Progenitor cell of endocrine pancreas (in vitro differentiated cells): ENCODE measurements around the gene HEATR3. TPM values are rescaled to one million over a fixed set of nuclear protein-coding genes. Genes with fewer than 3 reads are reported as not detected.

Experiments used
- DNase-seq: peaks from one replicate; pipeline ENCODE4 v3.0.0; 2021; ENCODE audit warnings: low spot score; ENCODE audit not compliant: unreplicated experiment
- H3K27ac Mint-ChIP-seq: 2 replicates; pipeline ENCODE4 v1.8.0; 2021; ENCODE audit warnings: mild to moderate bottlenecking, moderate library complexity, mixed read lengths
- H3K27me3 Mint-ChIP-seq: 2 replicates; pipeline ENCODE4 v1.8.0; 2021; ENCODE audit warnings: mixed read lengths
- H3K36me3 Mint-ChIP-seq: 2 replicates; pipeline ENCODE4 v1.8.0; 2022; ENCODE audit warnings: mixed read lengths; ENCODE audit not compliant: insufficient read depth
- H3K4me1 Mint-ChIP-seq: 2 replicates; pipeline ENCODE4 v1.8.0; 2021; ENCODE audit warnings: low read depth, mixed read lengths
- H3K4me3 Mint-ChIP-seq: 2 replicates; pipeline ENCODE4 v1.8.0; 2021; ENCODE audit warnings: low read depth, mild to moderate bottlenecking, moderate library complexity, mixed read lengths
- H3K9me3 Mint-ChIP-seq: 2 replicates; pipeline ENCODE4 v1.8.0; 2021; ENCODE audit warnings: low read depth, mixed read lengths
- CTCF ChIP-seq: fragments of 200-600 bp; sonication (generic); IDR thresholded peaks from one replicate; pipeline ENCODE4 v1.5.0; 2021; ENCODE audit warnings: antibody characterized with exemption, mild to moderate bottlenecking; ENCODE audit not compliant: unreplicated experiment
- total RNA-seq: library from RNA; stranded (reverse); gene quantifications from 2 replicates; pipeline ENCODE4 v1.2.1, GENCODE V29; 2021

The HEATR3 gene
- total RNA-seq, 1 donor from 2014 or later: 18.1 TPM

- TF ChIP-seq CTCF: no peak
- H3K4me1 Mint-ChIP-seq: peaks cover 2% of the 10 kb centered on the region
- no peak overlapping the region for H3K27ac Mint-ChIP-seq
- H3K27me3 Mint-ChIP-seq: no peaks in the 10 kb centered on the region
- H3K36me3 Mint-ChIP-seq: peaks cover 6% of the 10 kb centered on the region
- no peaks in the 10 kb centered on the region for H3K9me3 Mint-ChIP-seq
- DNase-seq: no peak
- no peak overlapping the region for H3K4me3 Mint-ChIP-seq
Measured at GRCh38 chr16:50072730-50073129, 7.0 kb downstream of the HEATR3 start.

GRCh38 chr16:50079397-50080140, 13.8 kb downstream of the HEATR3 start:
- Mint-ChIP-seq H3K9me3 (no peaks in the 10 kb centered on the region), H3K36me3 (peaks cover 18% of the 10 kb centered on the region), H3K4me3 (no peak overlapping the region), H3K4me1 (no peaks in the 10 kb centered on the region), H3K27me3 (no peaks in the 10 kb centered on the region), H3K27ac (no peak overlapping the region)
- DNase-seq: no peak
- TF ChIP-seq CTCF: no peak

GRCh38 chr16:50081428-50082018, 15.8 kb downstream of the HEATR3 start:
- H3K4me3 Mint-ChIP-seq: no peak overlapping the region
- no peaks in the 10 kb centered on the region for H3K4me1 Mint-ChIP-seq
- TF ChIP-seq CTCF: no peak
- DNase-seq: no peak
- no peaks in the 10 kb centered on the region for H3K27me3 Mint-ChIP-seq
- peaks cover 20% of the 10 kb centered on the region for H3K36me3 Mint-ChIP-seq
- H3K9me3 Mint-ChIP-seq: no peaks in the 10 kb centered on the region
- no peak overlapping the region for H3K27ac Mint-ChIP-seq

GRCh38 chr16:50083996-50084395, 18.2 kb downstream of the HEATR3 start:
- peaks cover 19% of the 10 kb centered on the region for H3K36me3 Mint-ChIP-seq
- H3K4me1 Mint-ChIP-seq: no peaks in the 10 kb centered on the region
- H3K9me3 Mint-ChIP-seq: no peaks in the 10 kb centered on the region
- no peak overlapping the region for H3K4me3 Mint-ChIP-seq
- TF ChIP-seq CTCF: no peak
- H3K27me3 Mint-ChIP-seq: no peaks in the 10 kb centered on the region
- DNase-seq: no peak
- no peak overlapping the region for H3K27ac Mint-ChIP-seq

- no peak overlapping the region for H3K27ac Mint-ChIP-seq
- no peak for TF ChIP-seq CTCF
- no peaks in the 10 kb centered on the region for H3K9me3 Mint-ChIP-seq
- no peaks in the 10 kb centered on the region for H3K4me1 Mint-ChIP-seq
- DNase-seq: no peak
- H3K27me3 Mint-ChIP-seq: no peaks in the 10 kb centered on the region
- H3K4me3 Mint-ChIP-seq: no peak overlapping the region
- H3K36me3 Mint-ChIP-seq: peaks cover 16% of the 10 kb centered on the region
Measured at GRCh38 chr16:50086176-50086575, 20.4 kb downstream of the HEATR3 start.
